Neural crest cell (in vitro differentiated cells): ENCODE data around the gene TOP2A. TPM values are rescaled to one million over a fixed set of nuclear protein-coding genes. Genes with fewer than 3 reads are reported as not detected.

Experiments used
- DNase-seq: peaks from one replicate; pipeline ENCODE4 v3.0.0; 2021; ENCODE audit warnings: low read depth, mixed read lengths, low spot score
- H3K27ac Mint-ChIP-seq: one replicate; pipeline ENCODE4 v1.8.0; 2021; ENCODE audit warnings: mild to moderate bottlenecking, mixed read lengths; ENCODE audit not compliant: unreplicated experiment
- H3K27me3 Mint-ChIP-seq: 2 replicates; pipeline ENCODE4 v1.8.0; 2021; ENCODE audit warnings: low read depth, mild to moderate bottlenecking, mixed read lengths
- H3K36me3 Mint-ChIP-seq: 2 replicates; pipeline ENCODE4 v1.8.0; 2021; ENCODE audit warnings: low read depth, mild to moderate bottlenecking, mixed read lengths
- H3K4me1 Mint-ChIP-seq: 2 replicates; pipeline ENCODE4 v1.8.0; 2021; ENCODE audit warnings: mixed read lengths
- H3K4me3 Mint-ChIP-seq: one replicate; pipeline ENCODE4 v1.8.0; 2021; ENCODE audit warnings: mild to moderate bottlenecking, mixed read lengths
- H3K9me3 Mint-ChIP-seq: 2 replicates; pipeline ENCODE4 v1.8.0; 2021; ENCODE audit warnings: mixed read lengths
- CTCF ChIP-seq: fragments of 200-600 bp; sonication (generic); conservative IDR thresholded peaks from 2 replicates; pipeline ENCODE4 v1.5.0; 2021; ENCODE audit warnings: antibody characterized with exemption, mild to moderate bottlenecking
- total RNA-seq: library from RNA; stranded (reverse); gene quantifications from 2 replicates; pipeline ENCODE4 v1.2.1, GENCODE V29; 2021

The TOP2A gene
- total RNA-seq, 1 donor from 2014 or later = 295 TPM

- TF ChIP-seq CTCF = no peak
- H3K27ac Mint-ChIP-seq = peak overlapping the region; percentile 69
- DNase-seq = no peak
- H3K4me1 Mint-ChIP-seq = peaks cover 37% of the 10 kb centered on the region
- peaks cover 3% of the 10 kb centered on the region for H3K36me3 Mint-ChIP-seq
- H3K9me3 Mint-ChIP-seq = no peaks in the 10 kb centered on the region
- no peak overlapping the region for H3K4me3 Mint-ChIP-seq
- no peaks in the 10 kb centered on the region for H3K27me3 Mint-ChIP-seq
These were observed 41.3 kb upstream of the TOP2A start for GRCh38 chr17:40458851-40459482.

DNA sequence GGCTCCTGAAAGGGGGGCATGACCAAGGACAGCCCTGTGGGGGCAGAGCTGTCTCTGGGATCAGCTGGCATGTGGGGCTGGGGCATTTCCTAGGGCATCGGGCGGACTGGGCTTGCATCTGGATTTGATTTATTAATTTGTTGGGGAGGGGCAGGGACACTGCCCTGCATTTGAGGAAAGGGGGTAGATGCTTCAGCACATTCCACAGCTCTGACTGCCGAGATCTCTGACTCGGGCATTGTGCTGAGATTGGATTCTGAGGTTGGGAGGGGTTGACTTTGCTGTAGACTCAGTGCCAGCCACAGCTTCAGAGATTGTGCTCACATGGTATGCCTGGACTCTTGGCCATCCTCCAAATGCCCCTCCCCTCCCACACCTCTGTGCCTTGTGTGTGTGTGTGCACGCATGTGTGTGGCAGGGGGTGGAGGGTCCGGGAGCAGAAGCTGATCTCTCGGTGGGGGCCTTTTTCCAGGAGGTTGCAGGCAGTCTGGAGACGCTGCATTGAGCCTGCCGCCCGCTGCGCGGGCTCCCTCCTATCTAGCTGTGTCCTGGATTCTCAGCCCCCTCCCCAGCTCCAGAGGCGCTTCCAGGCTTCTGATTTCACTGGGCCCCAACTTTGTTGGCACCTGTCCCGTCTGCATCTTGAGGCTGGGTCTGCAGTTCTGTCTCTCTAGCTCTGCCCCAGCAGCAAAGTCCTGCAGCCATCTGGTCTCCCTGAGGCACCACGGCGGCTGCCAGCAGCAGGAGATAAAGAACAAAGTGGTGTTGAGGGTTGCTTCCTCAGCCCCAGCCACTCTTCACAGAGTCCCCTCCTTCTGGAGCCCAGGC is 40.5 kb upstream of the TOP2A start:
- peaks cover 34% of the 10 kb centered on the region for H3K4me1 Mint-ChIP-seq
- H3K4me3 Mint-ChIP-seq = no peak overlapping the region
- H3K36me3 Mint-ChIP-seq = peaks cover 3% of the 10 kb centered on the region
- DNase-seq = no peak
- no peaks in the 10 kb centered on the region for H3K9me3 Mint-ChIP-seq
- peak overlapping the region; percentile 43 for H3K27ac Mint-ChIP-seq
- no peak for TF ChIP-seq CTCF
- H3K27me3 Mint-ChIP-seq = no peaks in the 10 kb centered on the region

DNA sequence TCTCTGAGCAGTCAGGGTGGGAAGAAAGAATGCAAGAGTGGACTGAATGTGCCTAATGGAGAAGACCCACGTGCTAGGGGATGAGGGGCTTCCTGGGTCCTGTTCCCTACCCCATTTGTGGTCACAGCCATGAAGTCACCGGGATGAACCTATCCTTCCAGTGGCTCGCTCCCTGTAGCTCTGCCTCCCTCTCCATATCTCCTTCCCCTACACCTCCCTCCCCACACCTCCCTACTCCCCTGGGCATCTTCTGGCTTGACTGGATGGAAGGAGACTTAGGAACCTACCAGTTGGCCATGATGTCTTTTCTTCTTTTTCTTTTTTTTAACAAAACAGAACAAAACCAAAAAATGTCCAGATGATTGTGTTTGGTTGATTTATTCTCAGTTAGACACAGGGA is 39.7 kb upstream of the TOP2A start:
- Mint-ChIP-seq H3K9me3 (no peaks in the 10 kb centered on the region), H3K27ac (no peak overlapping the region), H3K27me3 (no peaks in the 10 kb centered on the region), H3K4me1 (peaks cover 26% of the 10 kb centered on the region), H3K4me3 (no peak overlapping the region), H3K36me3 (peaks cover 3% of the 10 kb centered on the region)
- no peak for TF ChIP-seq CTCF
- DNase-seq = no peak

- Mint-ChIP-seq H3K9me3 (no peaks in the 10 kb centered on the region), H3K4me1 (peaks cover 17% of the 10 kb centered on the region), H3K27ac (no peak overlapping the region), H3K4me3 (no peak overlapping the region), H3K36me3 (peaks cover 3% of the 10 kb centered on the region), H3K27me3 (no peaks in the 10 kb centered on the region)
- no peak for TF ChIP-seq CTCF
- no peak for DNase-seq
These were observed 38.8 kb upstream of the TOP2A start for GRCh38 chr17:40456396-40456951.

DNA sequence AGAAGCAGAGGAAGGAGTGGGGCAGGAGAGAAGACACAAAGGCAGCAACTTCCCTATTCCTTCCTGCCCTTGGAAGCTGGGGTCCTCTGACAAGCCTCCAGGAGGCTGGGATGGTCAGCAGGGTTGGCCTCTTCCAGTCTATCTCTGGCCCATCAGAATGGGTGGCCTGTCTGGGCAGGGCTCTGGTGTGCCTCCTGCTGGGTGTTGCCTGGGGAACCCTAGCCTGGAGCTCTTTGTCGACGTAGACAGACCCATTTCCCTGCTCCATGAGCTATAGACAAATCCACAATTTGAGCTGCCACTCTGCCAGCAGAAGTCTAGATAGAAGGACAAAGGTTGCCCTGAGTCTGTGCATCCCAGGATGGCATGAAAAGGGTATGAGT is 36.9 kb upstream of the TOP2A start:
- peaks cover 9% of the 10 kb centered on the region for H3K4me1 Mint-ChIP-seq
- no peak overlapping the region for H3K4me3 Mint-ChIP-seq
- no peak overlapping the region for H3K27ac Mint-ChIP-seq

More for the DNA sequence above, 36.9 kb upstream of the TOP2A start:
- Mint-ChIP-seq H3K9me3 (no peaks in the 10 kb centered on the region), H3K36me3 (peaks cover 3% of the 10 kb centered on the region), H3K27me3 (no peaks in the 10 kb centered on the region)
- TF ChIP-seq CTCF = no peak
- DNase-seq = no peak
